ENCODE data around the gene LNPK.

DNA sequence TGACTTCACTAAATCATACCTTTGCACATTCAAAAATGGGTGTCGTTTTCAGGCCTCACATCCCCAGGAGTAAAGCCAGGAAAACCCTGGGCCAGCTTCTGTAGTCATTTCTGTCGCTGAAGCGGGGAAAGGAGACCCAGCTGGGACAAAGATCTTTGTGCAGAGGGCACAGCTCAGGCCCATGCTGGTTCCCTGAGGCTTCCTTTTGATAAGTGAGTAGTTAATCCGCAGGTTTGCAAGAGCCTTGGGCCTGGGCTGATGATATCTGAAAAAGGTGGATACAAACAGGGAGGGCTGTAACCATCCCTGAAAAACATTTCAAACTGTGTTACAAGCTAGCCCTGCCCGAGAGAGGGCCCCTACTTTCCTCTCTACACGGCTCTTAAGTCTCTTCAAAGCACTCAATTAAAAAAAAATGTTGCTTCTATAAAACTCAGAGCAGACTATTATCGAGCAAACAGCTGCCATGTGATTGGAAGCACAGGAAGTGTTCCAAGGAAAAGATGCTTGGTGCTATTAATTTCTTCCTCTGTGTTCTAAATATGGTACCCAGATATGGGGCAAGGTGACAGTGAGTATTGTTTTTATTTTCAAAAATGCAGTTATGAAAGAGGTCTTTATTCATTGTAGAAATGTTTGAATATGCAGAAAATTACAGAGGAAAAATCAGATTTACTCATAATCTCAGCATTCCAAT, 117.2 kb downstream of the LNPK start:
- TF ChIP-seq, protein P1, sequence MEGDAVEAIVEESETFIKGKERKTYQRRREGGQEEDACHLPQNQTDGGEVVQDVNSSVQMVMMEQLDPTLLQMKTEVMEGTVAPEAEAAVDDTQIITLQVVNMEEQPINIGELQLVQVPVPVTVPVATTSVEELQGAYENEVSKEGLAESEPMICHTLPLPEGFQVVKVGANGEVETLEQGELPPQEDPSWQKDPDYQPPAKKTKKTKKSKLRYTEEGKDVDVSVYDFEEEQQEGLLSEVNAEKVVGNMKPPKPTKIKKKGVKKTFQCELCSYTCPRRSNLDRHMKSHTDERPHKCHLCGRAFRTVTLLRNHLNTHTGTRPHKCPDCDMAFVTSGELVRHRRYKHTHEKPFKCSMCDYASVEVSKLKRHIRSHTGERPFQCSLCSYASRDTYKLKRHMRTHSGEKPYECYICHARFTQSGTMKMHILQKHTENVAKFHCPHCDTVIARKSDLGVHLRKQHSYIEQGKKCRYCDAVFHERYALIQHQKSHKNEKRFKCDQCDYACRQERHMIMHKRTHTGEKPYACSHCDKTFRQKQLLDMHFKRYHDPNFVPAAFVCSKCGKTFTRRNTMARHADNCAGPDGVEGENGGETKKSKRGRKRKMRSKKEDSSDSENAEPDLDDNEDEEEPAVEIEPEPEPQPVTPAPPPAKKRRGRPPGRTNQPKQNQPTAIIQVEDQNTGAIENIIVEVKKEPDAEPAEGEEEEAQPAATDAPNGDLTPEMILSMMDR (conservative IDR thresholded peaks at IDR 0.05 in 1 of 2, IDR thresholded peaks at IDR 0.05 in 1 of 2; ENCODE audit: low read depth in 1 of 2, low read length in 2 of 2): no peak
- no peak for TF ChIP-seq EZH2 (IDR thresholded peaks at IDR 0.05; ENCODE audit: low read length, missing control alignments)
